ENCODE measurements around the gene AKR7A3.

Gene AKR7A3

GRCh38 chr1:19288324-19289241, at the start of gene AKR7A3:
TSS of gene AKR7A3 (minus strand) at chr1:19288770. CDS start at chr1:19288709, 61 bp downstream.
- peak; percentile 63 for DNase-seq

GRCh38 chr1:19338323-19338762, 49.8 kb upstream of the AKR7A3 start:
- no peak for DNase-seq

GRCh38 chr1:19337289-19337688, 48.7 kb upstream of the AKR7A3 start:
- no peak for DNase-seq

- no peak for DNase-seq
Observed at GRCh38 chr1:19336543-19336942, 48.0 kb upstream of the AKR7A3 start.

GRCh38 chr1:19333587-19334354, 45.2 kb upstream of the AKR7A3 start:
- no peak for DNase-seq

GRCh38 chr1:19332832-19333231, 44.3 kb upstream of the AKR7A3 start:
- DNase-seq = no peak

- no peak for DNase-seq
Observed at GRCh38 chr1:19331262-19331878, 42.8 kb upstream of the AKR7A3 start.

- no peak for DNase-seq
Observed at GRCh38 chr1:19330449-19331135, 42.0 kb upstream of the AKR7A3 start.

- DNase-seq = no peak
Observed at GRCh38 chr1:19329611-19330010, 41.0 kb upstream of the AKR7A3 start.

- DNase-seq = no peak
Observed at GRCh38 chr1:19329188-19329587, 40.6 kb upstream of the AKR7A3 start.

- DNase-seq = no peak
Observed at GRCh38 chr1:19328486-19328885, 39.9 kb upstream of the AKR7A3 start.

- DNase-seq = no peak
Observed at GRCh38 chr1:19327736-19328135, 39.2 kb upstream of the AKR7A3 start.

- DNase-seq = no peak
Observed at GRCh38 chr1:19327301-19327700, 38.7 kb upstream of the AKR7A3 start.

GRCh38 chr1:19326748-19327065, 38.1 kb upstream of the AKR7A3 start:
- no peak for DNase-seq

GRCh38 chr1:19325958-19326747, 37.6 kb upstream of the AKR7A3 start:
- no peak for DNase-seq

- no peak for DNase-seq
Observed at GRCh38 chr1:19325368-19325957, 36.9 kb upstream of the AKR7A3 start.

GRCh38 chr1:19324665-19324990, 36.1 kb upstream of the AKR7A3 start:
- DNase-seq = no peak

GRCh38 chr1:19323987-19324664, 35.6 kb upstream of the AKR7A3 start:
- DNase-seq = no peak

GRCh38 chr1:19322481-19322880, 33.9 kb upstream of the AKR7A3 start:
- no peak for DNase-seq

- DNase-seq = no peak
Observed at GRCh38 chr1:19321071-19321470, 32.5 kb upstream of the AKR7A3 start.

- DNase-seq = no peak
Observed at GRCh38 chr1:19319196-19319595, 30.6 kb upstream of the AKR7A3 start.
